AG09319 (cell line): ENCODE measurements around the gene PNPLA1.

ENCODE experiments used
- DNase-seq: peaks from one replicate; pipeline ENCODE4 v3.0.0-alpha.2; 2010; ENCODE audit warnings: low read depth; ENCODE audit errors: extremely low read depth
- TF ChIP-seq, protein P1 (sequence below): IDR thresholded peaks from 2 replicates; pipeline ENCODE4 v1.5.1; 2011; ENCODE audit warnings: low read depth, mild to moderate bottlenecking, inconsistent platforms, low read length, moderate library complexity

PNPLA1 gene

GRCh38 chr6:36298027-36298426 lies 28.2 kb downstream of the PNPLA1 start:
- TF ChIP-seq, protein P1, sequence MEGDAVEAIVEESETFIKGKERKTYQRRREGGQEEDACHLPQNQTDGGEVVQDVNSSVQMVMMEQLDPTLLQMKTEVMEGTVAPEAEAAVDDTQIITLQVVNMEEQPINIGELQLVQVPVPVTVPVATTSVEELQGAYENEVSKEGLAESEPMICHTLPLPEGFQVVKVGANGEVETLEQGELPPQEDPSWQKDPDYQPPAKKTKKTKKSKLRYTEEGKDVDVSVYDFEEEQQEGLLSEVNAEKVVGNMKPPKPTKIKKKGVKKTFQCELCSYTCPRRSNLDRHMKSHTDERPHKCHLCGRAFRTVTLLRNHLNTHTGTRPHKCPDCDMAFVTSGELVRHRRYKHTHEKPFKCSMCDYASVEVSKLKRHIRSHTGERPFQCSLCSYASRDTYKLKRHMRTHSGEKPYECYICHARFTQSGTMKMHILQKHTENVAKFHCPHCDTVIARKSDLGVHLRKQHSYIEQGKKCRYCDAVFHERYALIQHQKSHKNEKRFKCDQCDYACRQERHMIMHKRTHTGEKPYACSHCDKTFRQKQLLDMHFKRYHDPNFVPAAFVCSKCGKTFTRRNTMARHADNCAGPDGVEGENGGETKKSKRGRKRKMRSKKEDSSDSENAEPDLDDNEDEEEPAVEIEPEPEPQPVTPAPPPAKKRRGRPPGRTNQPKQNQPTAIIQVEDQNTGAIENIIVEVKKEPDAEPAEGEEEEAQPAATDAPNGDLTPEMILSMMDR = no peak
- no peak for DNase-seq

- DNase-seq = no peak
- TF ChIP-seq, protein P1 = no peak
These were observed 31.3 kb downstream of the PNPLA1 start for GRCh38 chr6:36301085-36301658.

DNA sequence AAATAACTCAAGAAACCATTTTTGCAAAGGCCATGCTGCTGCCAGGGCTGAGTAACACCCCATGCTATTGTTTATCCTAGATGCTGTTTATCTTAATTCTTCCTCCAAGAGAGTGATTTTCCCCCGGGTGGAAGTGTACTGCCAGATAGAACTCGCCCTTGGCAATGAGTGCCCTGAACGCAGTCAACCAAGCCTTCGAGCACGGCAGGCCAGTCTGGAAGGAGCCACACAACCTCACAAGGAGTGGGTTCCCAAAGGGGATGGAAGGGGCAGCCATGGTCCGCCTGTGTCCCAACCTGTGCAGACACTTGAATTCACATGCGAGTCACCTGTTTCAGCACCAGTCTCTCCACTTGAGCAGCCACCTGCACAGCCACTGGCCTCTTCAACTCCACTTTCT lies 31.9 kb downstream of the PNPLA1 start:
- TF ChIP-seq, protein P1 = no peak
- DNase-seq = no peak

DNA sequence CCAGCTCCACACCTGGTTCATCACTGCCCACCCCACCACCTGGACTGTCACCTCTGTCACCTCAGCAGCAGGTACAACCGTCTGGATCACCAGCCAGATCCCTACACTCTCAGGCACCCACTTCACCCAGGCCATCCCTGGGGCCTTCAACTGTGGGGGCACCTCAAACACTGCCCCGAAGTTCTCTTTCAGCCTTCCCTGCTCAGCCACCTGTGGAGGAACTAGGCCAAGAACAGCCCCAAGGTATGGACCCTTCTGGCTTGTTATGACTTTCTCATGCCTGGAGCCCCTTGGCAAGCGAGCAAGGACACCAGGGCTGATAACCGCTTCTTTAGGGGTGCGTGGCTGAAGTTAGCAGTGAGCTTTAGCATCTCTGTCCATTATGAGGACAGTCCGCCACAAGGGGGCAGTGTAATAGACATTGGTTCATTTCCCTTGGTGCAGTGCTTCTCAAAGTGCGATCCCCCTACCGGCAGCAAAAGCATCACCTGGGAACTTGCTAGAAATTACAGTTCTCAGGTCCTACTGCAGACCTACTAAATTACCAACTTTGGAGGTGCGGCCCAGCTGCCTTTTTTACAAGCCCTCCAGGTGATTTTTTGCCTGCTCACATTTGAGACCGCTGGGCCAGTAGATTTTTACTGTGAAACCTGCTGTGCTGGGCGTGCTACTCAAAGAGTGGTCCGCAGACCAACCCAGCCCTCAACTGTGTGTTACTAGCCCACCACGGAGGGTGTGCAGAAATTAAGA lies 32.5 kb downstream of the PNPLA1 start:
- TF ChIP-seq, protein P1 = peak; percentile 85
- DNase-seq = peak; percentile 64

- DNase-seq = no peak
- TF ChIP-seq, protein P1 = no peak
These were observed 36.0 kb downstream of the PNPLA1 start for GRCh38 chr6:36305885-36306284.

DNA sequence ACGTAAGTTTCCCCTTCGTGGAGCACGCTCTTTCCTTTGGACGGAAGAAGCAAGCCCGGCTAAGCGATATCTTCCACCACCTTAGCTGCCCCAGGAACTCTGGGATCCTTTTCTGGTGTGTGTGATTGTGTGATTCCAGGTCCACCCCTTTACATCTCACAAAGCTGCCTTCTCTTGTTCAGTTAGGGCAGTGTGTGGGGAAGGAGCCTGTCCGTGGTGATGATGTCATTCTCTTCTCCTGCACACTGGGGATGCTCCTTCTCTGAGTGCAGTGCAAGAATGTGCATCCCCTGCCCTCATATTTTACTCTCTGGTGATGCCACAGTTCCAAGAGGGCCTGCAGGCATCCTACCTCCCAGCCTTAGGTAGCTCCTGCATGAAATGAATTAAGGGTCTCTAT lies 36.5 kb downstream of the PNPLA1 start:
- TF ChIP-seq, protein P1 = no peak
- DNase-seq = no peak

GRCh38 chr6:36308514-36308913 lies 38.7 kb downstream of the PNPLA1 start:
- TF ChIP-seq, protein P1 = no peak
- no peak for DNase-seq
